COLO829 (cell line): Measurements from ENCODE around the gene OR51F2.
"Not testable (repeated sequence)": the region's sequence is repeated elsewhere in the genome, so short reads cannot be mapped to it uniquely, and the experiment has no call there.

Source experiments
- DNase-seq: peaks from one replicate; pipeline ENCODE4 v3.0.0; 2012; ENCODE audit warnings: low spot score

OR51F2 gene

GRCh38 chr11:4821021-4821420, at the start of gene OR51F2:
Gene OR51F2, plus strand, starts transcription at chr11:4821321. Its CDS starts 101 bp downstream, at chr11:4821422.
- DNase-seq, result no peak

GRCh38 chr11:4782454-4782853, 38.7 kb upstream of the OR51F2 start:
- no peak for DNase-seq

GRCh38 chr11:4797206-4797605, 23.9 kb upstream of the OR51F2 start:
- DNase-seq, result no peak

GRCh38 chr11:4798427-4799183, 22.5 kb upstream of the OR51F2 start:
- DNase-seq, result no peak

GRCh38 chr11:4801316-4801715, 19.8 kb upstream of the OR51F2 start:
- not testable (repeated sequence) for DNase-seq

- DNase-seq, result no peak
Measured at GRCh38 chr11:4804280-4804679, 16.8 kb upstream of the OR51F2 start, which contains the start of gene OR52R1. Gene OR52R1, minus strand, starts transcription at chr11:4804380. Its CDS starts 0 bp downstream, at chr11:4804380.

- no peak for DNase-seq
Measured at GRCh38 chr11:4808476-4808875, 12.6 kb upstream of the OR51F2 start.

GRCh38 chr11:4809246-4809645, 11.9 kb upstream of the OR51F2 start:
- no peak for DNase-seq

GRCh38 chr11:4825132-4825531, 4.0 kb downstream of the OR51F2 start:
- DNase-seq, result no peak

- no peak for DNase-seq
Measured at GRCh38 chr11:4826425-4826824, 5.3 kb downstream of the OR51F2 start.

GRCh38 chr11:4830346-4830745, 9.2 kb downstream of the OR51F2 start:
- DNase-seq, result no peak

- no peak for DNase-seq
Measured at GRCh38 chr11:4830909-4831308, 9.8 kb downstream of the OR51F2 start.

- no peak for DNase-seq
Measured at GRCh38 chr11:4839851-4840549, 18.9 kb downstream of the OR51F2 start.

- no peak for DNase-seq
Measured at GRCh38 chr11:4848908-4849532, 27.9 kb downstream of the OR51F2 start, which contains the start of gene OR51S1. Gene OR51S1, minus strand, starts transcription at chr11:4849208. Its CDS starts 0 bp downstream, at chr11:4849208.

GRCh38 chr11:4851033-4851432, 29.9 kb downstream of the OR51F2 start:
- DNase-seq, result no peak

GRCh38 chr11:4854286-4854685, 33.2 kb downstream of the OR51F2 start:
- not testable (repeated sequence) for DNase-seq

- DNase-seq, result no peak
Measured at GRCh38 chr11:4862447-4863236, 41.5 kb downstream of the OR51F2 start.

- DNase-seq, result no peak
Measured at GRCh38 chr11:4863876-4864275, 42.8 kb downstream of the OR51F2 start.

GRCh38 chr11:4865855-4866254, 44.7 kb downstream of the OR51F2 start:
- no peak for DNase-seq
